A549 (cell line): ENCODE data around the gene CBR3. TPM values are rescaled to one million over a fixed set of nuclear protein-coding genes. Genes with fewer than 3 reads are reported as not detected.
"Not testable (repeated sequence)": the region's sequence is repeated elsewhere in the genome, so short reads cannot be mapped to it uniquely, and the experiment has no call there.

Experiments used
- ATAC-seq, 2 experiments: fragments of 200-7000 bp in 1 of 2; fragments of >200 bp in 1 of 2; cut with Nextera tagmentation in 1 of 2; cut with Tn5 transposase in 1 of 2; 3 replicates each; pipeline versions ENCODE4 v1.8.0 to v1.9.1; 2018 to 2020; ENCODE audit warnings: mild to moderate bottlenecking in 1 of 2, moderate library complexity in 1 of 2
- CTCF ChIA-PET: fragments of 300-600 bp; sonication (Branson Sonifier 250); formaldehyde crosslinking; extraction: SDS; loops from one replicate; lab custom pipeline; 2021; ENCODE audit warnings: antibody characterized with exemption, inconsistent platforms; lab: Yijun Ruan, JAX
- POLR2A ChIA-PET: fragments of 350-600 bp; formaldehyde crosslinking; extraction: SDS; loops from one replicate; lab custom pipeline; 2021; ENCODE audit warnings: antibody characterized with exemption, inconsistent platforms; lab: Yijun Ruan, JAX
- DNase-seq, 2 experiments: peaks; one replicate each; pipeline versions ENCODE4 v3.0.0 to v3.0.0-alpha.2; 2011 to 2016; ENCODE audit warnings: low read depth in 1 of 2, low spot score in 1 of 2
- FAIRE-seq: peaks from 2 replicates; lab custom pipeline; 2011; peaks lifted over from hg19 to GRCh38; lab: Jason Lieb, UNC
- H3K27ac ChIP-seq, 2 experiments: fragments of >200 bp; sonication (Bioruptor Twin); formaldehyde crosslinking; 3 replicates each; pipeline ENCODE4 v1.5.1; 2016 to 2017
- H3K4me1 ChIP-seq: fragments of >200 bp; sonication (Bioruptor Twin); formaldehyde crosslinking; 3 replicates; pipeline ENCODE4 v1.6.1; 2016
- H3K4me2 ChIP-seq: fragments of >200 bp; sonication (Bioruptor Twin); formaldehyde crosslinking; 3 replicates; pipeline ENCODE4 v1.6.1; 2016
- H3K4me3 ChIP-seq: fragments of >200 bp; sonication (Bioruptor Twin); formaldehyde crosslinking; 3 replicates; pipeline ENCODE4 v1.5.1; 2016
- H3K9me3 ChIP-seq: fragments of >200 bp; sonication (Bioruptor Twin); formaldehyde crosslinking; 3 replicates; pipeline ENCODE4 v1.6.1; 2016
- BCL3 ChIP-seq: fragments of >200 bp; sonication (Bioruptor Twin); formaldehyde crosslinking; IDR thresholded peaks from 3 replicates; pipeline ENCODE4 v1.6.1; 2016
- CBX8 ChIP-seq: fragments of 200-600 bp; sonication (generic); IDR thresholded peaks from 2 replicates; pipeline ENCODE4 v1.6.1; 2016
- CHD2 ChIP-seq: fragments of 150-350 bp; IDR thresholded peaks from 2 replicates; pipeline ENCODE4 v1.6.1; 2014; ENCODE audit warnings: low read length; ENCODE audit not compliant: partially characterized antibody
- CHD4 ChIP-seq: fragments of 200-600 bp; sonication (generic); IDR thresholded peaks from 2 replicates; pipeline ENCODE4 v1.6.1; 2016; ENCODE audit warnings: antibody characterized with exemption, mild to moderate bottlenecking, borderline replicate concordance
- ESRRA ChIP-seq: fragments of 150-350 bp; IDR thresholded peaks from 2 replicates; pipeline ENCODE4 v1.6.1; 2014; ENCODE audit warnings: mild to moderate bottlenecking, low read length, borderline replicate concordance
- FOSB ChIP-seq: fragments of 250-450 bp; sonication (Bioruptor Pico); IDR thresholded peaks from 2 replicates; pipeline ENCODE4 v1.5.0; 2020; ENCODE audit warnings: mild to moderate bottlenecking, moderate library complexity
- GATA3 ChIP-seq: IDR thresholded peaks from 2 replicates; pipeline ENCODE4 v1.6.1; 2012; ENCODE audit warnings: borderline replicate concordance
- HES2 ChIP-seq: fragments of >200 bp; sonication (Bioruptor Twin); formaldehyde crosslinking; IDR thresholded peaks from 2 replicates; pipeline ENCODE4 v1.6.1; 2016
- JUN ChIP-seq, 2 experiments: fragments of >200 bp; sonication (Bioruptor Twin); formaldehyde crosslinking; IDR thresholded peaks; 2 replicates in 1 of 2; 3 replicates in 1 of 2; pipeline ENCODE4 v1.6.1; 2016 to 2017
- JUNB ChIP-seq: fragments of >200 bp; sonication (Bioruptor Twin); formaldehyde crosslinking; IDR thresholded peaks from 2 replicates; pipeline ENCODE4 v1.6.1; 2016
- MYC ChIP-seq: IDR thresholded peaks from 2 replicates; pipeline ENCODE4 v1.6.1; 2012; ENCODE audit warnings: mild to moderate bottlenecking, inconsistent platforms, low read length, improper control_type of control experiment, borderline replicate concordance
- NFE2L2 ChIP-seq: fragments of 150-350 bp; conservative IDR thresholded peaks from 2 replicates; pipeline ENCODE4 v1.6.1; 2014; ENCODE audit warnings: low read length
- POLR2AphosphoS2 ChIP-seq: conservative IDR thresholded peaks from 2 replicates; pipeline ENCODE4 v1.6.1; 2012; ENCODE audit warnings: low read length, improper control_type of control experiment, inconsistent platforms
- RARB ChIP-seq: fragments of 250-450 bp; sonication (Bioruptor Pico); IDR thresholded peaks from 2 replicates; pipeline ENCODE4 v1.8.0; 2021; ENCODE audit warnings: mild to moderate bottlenecking, moderate library complexity
- RFX5 ChIP-seq: fragments of 450-650 bp; IDR thresholded peaks from 2 replicates; pipeline ENCODE4 v1.7.1; 2014; ENCODE audit warnings: antibody characterized with exemption, mild to moderate bottlenecking, moderate library complexity
- SMC3 ChIP-seq: fragments of >200 bp; sonication (Bioruptor Twin); formaldehyde crosslinking; IDR thresholded peaks from 3 replicates; pipeline ENCODE4 v1.6.1; 2018; ENCODE audit warnings: inconsistent platforms
- WGBS: methylation state at CpG from one replicate; pipeline ENCODE4 v1.1.6; 2017; ENCODE audit errors: missing lambda C conversion rate; 5-methylcytosine and 5-hydroxymethylcytosine counted together
- polyA plus RNA-seq, 4 experiments: library from polyadenylated mRNA; depleted of rRNA in 3 of 4; stranded (reverse); fragments of >200 nt; fragmentation: RNase III in 1 of 4; extraction: RNeasy Plus Mini Kit Qiagen cat#74134 plus additional on column Dnase treatment in 1 of 4; gene quantifications; 2 replicates in 3 of 4; 3 replicates in 1 of 4; pipeline ENCODE4 v1.2.3, GENCODE V29; 2011 to 2017
- TF ChIP-seq, protein P1 (sequence below): IDR thresholded peaks from 2 replicates; pipeline ENCODE4 v1.6.1; 2012
- TF ChIP-seq, protein P2 (sequence below): fragments of >200 bp; sonication (Bioruptor Twin); formaldehyde crosslinking; IDR thresholded peaks from 3 replicates; pipeline ENCODE4 v1.5.1; 2016
- TF ChIP-seq, protein P3 (sequence below): IDR thresholded peaks from 2 replicates; pipeline ENCODE4 v1.6.1; 2012
- TF ChIP-seq, protein P4 (sequence below): fragments of 200-600 bp; sonication (generic); IDR thresholded peaks from 2 replicates; pipeline ENCODE4 v1.6.1; 2016; ENCODE audit warnings: antibody characterized with exemption, mild to moderate bottlenecking, moderate library complexity

Gene CBR3
- polyA plus RNA-seq, 2 of the 4 experiments (the other 2 are of a cell fraction): 5.9 to 6.1 TPM

GRCh38 chr21:36129219-36129618, 5.7 kb upstream of the CBR3 start:
- no peak for DNase-seq
- no peak for FAIRE-seq
- no peaks in the 10 kb centered on the region for H3K9me3 ChIP-seq
- ChIA-PET POLR2A (no interaction called here), CTCF (interaction anchor here (0.5 kb wide), 1 partner anchor 253 kb away, joined by 3 read pairs; no protein-coding TSS in a partner anchor)
- WGBS: 88% methylated on average over 2 of the region's 2 CpGs
- peak overlapping the region; percentile 62 for H3K4me2 ChIP-seq
- H3K4me1 ChIP-seq: peaks cover 11% of the 10 kb centered on the region; the same call in 2 of the 3 replicates
- TF ChIP-seq ESRRA: no peak
- TF ChIP-seq CHD2: no peak
- no peak for TF ChIP-seq NFE2L2
- no peak for TF ChIP-seq POLR2AphosphoS2
- no peak for TF ChIP-seq HES2
- TF ChIP-seq CBX8: no peak
- TF ChIP-seq, protein P1, sequence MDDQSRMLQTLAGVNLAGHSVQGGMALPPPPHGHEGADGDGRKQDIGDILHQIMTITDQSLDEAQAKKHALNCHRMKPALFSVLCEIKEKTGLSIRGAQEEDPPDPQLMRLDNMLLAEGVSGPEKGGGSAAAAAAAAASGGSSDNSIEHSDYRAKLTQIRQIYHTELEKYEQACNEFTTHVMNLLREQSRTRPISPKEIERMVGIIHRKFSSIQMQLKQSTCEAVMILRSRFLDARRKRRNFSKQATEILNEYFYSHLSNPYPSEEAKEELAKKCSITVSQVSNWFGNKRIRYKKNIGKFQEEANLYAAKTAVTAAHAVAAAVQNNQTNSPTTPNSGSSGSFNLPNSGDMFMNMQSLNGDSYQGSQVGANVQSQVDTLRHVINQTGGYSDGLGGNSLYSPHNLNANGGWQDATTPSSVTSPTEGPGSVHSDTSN: no peak
- no peak for TF ChIP-seq GATA3
- TF ChIP-seq, protein P2, sequence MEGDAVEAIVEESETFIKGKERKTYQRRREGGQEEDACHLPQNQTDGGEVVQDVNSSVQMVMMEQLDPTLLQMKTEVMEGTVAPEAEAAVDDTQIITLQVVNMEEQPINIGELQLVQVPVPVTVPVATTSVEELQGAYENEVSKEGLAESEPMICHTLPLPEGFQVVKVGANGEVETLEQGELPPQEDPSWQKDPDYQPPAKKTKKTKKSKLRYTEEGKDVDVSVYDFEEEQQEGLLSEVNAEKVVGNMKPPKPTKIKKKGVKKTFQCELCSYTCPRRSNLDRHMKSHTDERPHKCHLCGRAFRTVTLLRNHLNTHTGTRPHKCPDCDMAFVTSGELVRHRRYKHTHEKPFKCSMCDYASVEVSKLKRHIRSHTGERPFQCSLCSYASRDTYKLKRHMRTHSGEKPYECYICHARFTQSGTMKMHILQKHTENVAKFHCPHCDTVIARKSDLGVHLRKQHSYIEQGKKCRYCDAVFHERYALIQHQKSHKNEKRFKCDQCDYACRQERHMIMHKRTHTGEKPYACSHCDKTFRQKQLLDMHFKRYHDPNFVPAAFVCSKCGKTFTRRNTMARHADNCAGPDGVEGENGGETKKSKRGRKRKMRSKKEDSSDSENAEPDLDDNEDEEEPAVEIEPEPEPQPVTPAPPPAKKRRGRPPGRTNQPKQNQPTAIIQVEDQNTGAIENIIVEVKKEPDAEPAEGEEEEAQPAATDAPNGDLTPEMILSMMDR: no peak
- TF ChIP-seq JUN (IDR thresholded peaks at IDR 0.05): no peak
- TF ChIP-seq, protein P3, sequence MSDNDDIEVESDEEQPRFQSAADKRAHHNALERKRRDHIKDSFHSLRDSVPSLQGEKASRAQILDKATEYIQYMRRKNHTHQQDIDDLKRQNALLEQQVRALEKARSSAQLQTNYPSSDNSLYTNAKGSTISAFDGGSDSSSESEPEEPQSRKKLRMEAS: no peak
- no peak for TF ChIP-seq RFX5
- no peak for TF ChIP-seq CHD4
- H3K4me3 ChIP-seq: no peak overlapping the region
- no peak for ATAC-seq
- H3K27ac ChIP-seq: no peak overlapping the region; a peak in 1 of 6 replicates

DNA sequence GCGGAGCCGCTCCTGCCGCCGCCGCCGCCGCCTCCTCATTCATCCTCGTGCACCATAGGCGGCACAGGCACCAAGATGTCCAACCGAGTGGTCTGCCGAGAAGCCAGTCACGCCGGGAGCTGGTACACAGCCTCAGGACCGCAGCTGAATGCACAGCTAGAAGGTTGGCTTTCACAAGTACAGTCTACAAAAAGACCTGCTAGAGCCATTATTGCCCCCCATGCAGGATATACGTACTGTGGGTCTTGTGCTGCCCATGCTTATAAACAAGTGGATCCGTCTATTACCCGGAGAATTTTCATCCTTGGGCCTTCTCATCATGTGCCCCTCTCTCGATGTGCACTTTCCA, 4.5 kb upstream of the CBR3 start:
- ATAC-seq, H3K9me3 ChIP-seq, FAIRE-seq, POLR2A ChIA-PET, CTCF ChIA-PET, DNase-seq: not testable (repeated sequence)
- Histone ChIP-seq H3K4me3 (peak overlapping the region; percentile 46), H3K4me2 (peak overlapping the region; percentile 79), H3K4me1 (peaks cover 13% of the 10 kb centered on the region; the same call in 2 of the 3 replicates), H3K27ac (peak overlapping the region; percentile 35 to 93; a peak in 3 of 6 replicates)
- 59% methylated on average over 4 of the region's 18 CpGs for WGBS

- WGBS: 94% methylated on average over 5 of the region's 5 CpGs
- POLR2A ChIA-PET, DNase-seq, H3K27ac ChIP-seq, ATAC-seq, CTCF ChIA-PET, FAIRE-seq, H3K9me3 ChIP-seq: not testable (repeated sequence)
- Histone ChIP-seq H3K4me2 (peak overlapping the region; percentile 79), H3K4me3 (peak overlapping the region; percentile 46), H3K4me1 (peaks cover 13% of the 10 kb centered on the region; the same call in 2 of the 3 replicates)
These were observed 4.0 kb upstream of the CBR3 start for GRCh38 chr21:36130839-36131238.

GRCh38 chr21:36132696-36133095, 2.2 kb upstream of the CBR3 start:
- ChIA-PET POLR2A (interaction anchor here (1.1 kb wide), 1 partner anchor 72 kb away, joined by 3 read pairs; the partner anchor contains the start of gene SETD4), CTCF (interaction anchor here (0.7 to 1.4 kb wide), 3 partner anchors 8 to 77 kb away, joined by 3 to 4 read pairs (median 3); no protein-coding TSS in a partner anchor)
- TF ChIP-seq BCL3 (no peak), JUNB (no peak), SMC3 (no peak), CBX8 (no peak), RARB (no peak), FOSB (CRISPR knock-in tag) (no peak), MYC (no peak), HES2 (no peak)
- TF ChIP-seq, protein P4, sequence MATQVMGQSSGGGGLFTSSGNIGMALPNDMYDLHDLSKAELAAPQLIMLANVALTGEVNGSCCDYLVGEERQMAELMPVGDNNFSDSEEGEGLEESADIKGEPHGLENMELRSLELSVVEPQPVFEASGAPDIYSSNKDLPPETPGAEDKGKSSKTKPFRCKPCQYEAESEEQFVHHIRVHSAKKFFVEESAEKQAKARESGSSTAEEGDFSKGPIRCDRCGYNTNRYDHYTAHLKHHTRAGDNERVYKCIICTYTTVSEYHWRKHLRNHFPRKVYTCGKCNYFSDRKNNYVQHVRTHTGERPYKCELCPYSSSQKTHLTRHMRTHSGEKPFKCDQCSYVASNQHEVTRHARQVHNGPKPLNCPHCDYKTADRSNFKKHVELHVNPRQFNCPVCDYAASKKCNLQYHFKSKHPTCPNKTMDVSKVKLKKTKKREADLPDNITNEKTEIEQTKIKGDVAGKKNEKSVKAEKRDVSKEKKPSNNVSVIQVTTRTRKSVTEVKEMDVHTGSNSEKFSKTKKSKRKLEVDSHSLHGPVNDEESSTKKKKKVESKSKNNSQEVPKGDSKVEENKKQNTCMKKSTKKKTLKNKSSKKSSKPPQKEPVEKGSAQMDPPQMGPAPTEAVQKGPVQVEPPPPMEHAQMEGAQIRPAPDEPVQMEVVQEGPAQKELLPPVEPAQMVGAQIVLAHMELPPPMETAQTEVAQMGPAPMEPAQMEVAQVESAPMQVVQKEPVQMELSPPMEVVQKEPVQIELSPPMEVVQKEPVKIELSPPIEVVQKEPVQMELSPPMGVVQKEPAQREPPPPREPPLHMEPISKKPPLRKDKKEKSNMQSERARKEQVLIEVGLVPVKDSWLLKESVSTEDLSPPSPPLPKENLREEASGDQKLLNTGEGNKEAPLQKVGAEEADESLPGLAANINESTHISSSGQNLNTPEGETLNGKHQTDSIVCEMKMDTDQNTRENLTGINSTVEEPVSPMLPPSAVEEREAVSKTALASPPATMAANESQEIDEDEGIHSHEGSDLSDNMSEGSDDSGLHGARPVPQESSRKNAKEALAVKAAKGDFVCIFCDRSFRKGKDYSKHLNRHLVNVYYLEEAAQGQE: no peak
- Histone ChIP-seq H3K27ac (no peak overlapping the region), H3K4me3 (no peak overlapping the region), H3K4me2 (no peak overlapping the region), H3K9me3 (no peaks in the 10 kb centered on the region), H3K4me1 (peaks cover 12% of the 10 kb centered on the region; the same call in 2 of the 3 replicates)
- 92% methylated on average over 8 of the region's 8 CpGs for WGBS
- ATAC-seq (no peak), FAIRE-seq (no peak), DNase-seq (no peak)
